GM10248 (cell line): ENCODE measurements around the gene GREB1.

Experiments used
- CTCF ChIA-PET: fragments of 300-600 bp; sonication (Branson Sonifier 250); formaldehyde crosslinking; extraction: SDS; loops from one replicate; lab custom pipeline; 2021; ENCODE audit warnings: antibody characterized with exemption; lab: Yijun Ruan, JAX
- POLR2A ChIA-PET: fragments of 350-650 bp; sonication (Branson Sonifier 250); formaldehyde crosslinking; extraction: SDS; loops from one replicate; lab custom pipeline; 2020; ENCODE audit warnings: antibody characterized with exemption; lab: Yijun Ruan, JAX
- DNase-seq: peaks from one replicate; pipeline ENCODE4 v3.0.0; 2012; ENCODE audit errors: extremely low spot score
- TF ChIP-seq, protein P1 (sequence below): IDR thresholded peaks from 2 replicates; pipeline ENCODE4 v1.5.1; 2012; ENCODE audit warnings: mild to moderate bottlenecking, low read depth; ENCODE audit errors: extremely low read depth, missing control alignments, control extremely low read depth

The GREB1 gene

DNA sequence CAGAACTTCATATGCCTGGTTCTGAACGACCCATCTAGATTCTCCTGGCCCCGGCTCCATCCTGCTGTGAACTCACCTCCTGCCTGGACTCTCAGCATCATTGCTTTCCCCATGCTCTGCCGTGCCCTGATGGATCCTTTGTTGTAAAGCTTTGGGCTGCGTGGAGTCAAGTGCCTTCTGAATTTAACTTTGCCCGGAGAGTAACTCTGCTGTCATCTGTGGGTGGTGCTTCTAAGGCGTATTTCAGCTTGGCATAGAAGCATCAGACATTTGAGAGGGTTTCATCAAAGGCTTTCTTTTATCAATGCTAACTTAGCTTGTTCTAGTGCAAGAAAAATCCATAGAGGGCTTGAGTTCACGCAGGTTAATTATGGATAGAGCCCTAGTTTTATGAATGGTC is 8.1 kb upstream of the GREB1 start:
- DNase-seq = no peak
- ChIA-PET CTCF (interaction anchor here (1.2 kb wide), 1 partner anchor 9 kb away, joined by 3 read pairs; no protein-coding TSS in a partner anchor), POLR2A (no interaction called here)
- TF ChIP-seq, protein P1, sequence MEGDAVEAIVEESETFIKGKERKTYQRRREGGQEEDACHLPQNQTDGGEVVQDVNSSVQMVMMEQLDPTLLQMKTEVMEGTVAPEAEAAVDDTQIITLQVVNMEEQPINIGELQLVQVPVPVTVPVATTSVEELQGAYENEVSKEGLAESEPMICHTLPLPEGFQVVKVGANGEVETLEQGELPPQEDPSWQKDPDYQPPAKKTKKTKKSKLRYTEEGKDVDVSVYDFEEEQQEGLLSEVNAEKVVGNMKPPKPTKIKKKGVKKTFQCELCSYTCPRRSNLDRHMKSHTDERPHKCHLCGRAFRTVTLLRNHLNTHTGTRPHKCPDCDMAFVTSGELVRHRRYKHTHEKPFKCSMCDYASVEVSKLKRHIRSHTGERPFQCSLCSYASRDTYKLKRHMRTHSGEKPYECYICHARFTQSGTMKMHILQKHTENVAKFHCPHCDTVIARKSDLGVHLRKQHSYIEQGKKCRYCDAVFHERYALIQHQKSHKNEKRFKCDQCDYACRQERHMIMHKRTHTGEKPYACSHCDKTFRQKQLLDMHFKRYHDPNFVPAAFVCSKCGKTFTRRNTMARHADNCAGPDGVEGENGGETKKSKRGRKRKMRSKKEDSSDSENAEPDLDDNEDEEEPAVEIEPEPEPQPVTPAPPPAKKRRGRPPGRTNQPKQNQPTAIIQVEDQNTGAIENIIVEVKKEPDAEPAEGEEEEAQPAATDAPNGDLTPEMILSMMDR = no peak

DNA sequence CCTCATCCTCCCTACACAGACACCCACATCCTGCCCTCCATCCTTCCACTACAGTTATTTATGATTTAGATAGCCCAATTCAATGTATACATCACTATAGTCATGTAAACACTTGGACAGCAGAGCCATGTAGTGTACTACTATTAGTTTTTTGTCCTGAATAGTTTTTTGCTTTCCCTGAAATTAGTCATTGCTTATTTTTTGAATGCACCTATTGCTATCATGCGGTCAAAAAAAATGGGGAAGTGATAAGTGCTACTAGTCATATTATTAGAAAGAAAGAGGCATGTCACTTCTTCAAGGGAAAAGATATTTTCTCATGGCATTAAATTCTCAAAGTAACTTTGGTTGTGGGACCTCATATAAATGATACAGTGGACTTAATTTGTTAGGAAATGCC is 6.8 kb upstream of the GREB1 start:
- POLR2A ChIA-PET = no interaction called here
- no peak for DNase-seq
- TF ChIP-seq, protein P1 = no peak
- CTCF ChIA-PET = interaction anchor here (1.2 kb wide), 1 partner anchor 11 kb away, joined by 3 read pairs; no protein-coding TSS in a partner anchor

DNA sequence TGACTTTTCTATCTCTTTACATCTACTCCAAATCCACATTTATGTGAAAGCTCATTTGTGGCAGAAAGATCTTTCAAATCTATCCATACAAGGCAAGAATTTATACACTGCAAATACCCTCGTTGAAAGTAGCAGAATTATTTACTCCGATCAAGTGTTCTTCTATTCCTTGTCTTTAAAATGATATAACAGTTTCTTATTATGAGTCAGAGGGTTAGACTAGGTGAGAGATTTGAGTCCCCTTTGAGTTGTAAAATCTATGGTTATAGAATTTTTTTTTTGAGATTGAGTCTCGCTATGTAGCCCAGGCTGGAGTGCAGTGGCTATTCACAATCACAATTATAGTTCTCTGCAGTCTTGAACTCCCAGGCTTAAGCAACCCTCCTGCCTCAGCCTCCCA is 5.6 kb upstream of the GREB1 start:
- TF ChIP-seq, protein P1 = no peak
- POLR2A ChIA-PET = no interaction called here
- CTCF ChIA-PET = no interaction called here
- DNase-seq = no peak

DNA sequence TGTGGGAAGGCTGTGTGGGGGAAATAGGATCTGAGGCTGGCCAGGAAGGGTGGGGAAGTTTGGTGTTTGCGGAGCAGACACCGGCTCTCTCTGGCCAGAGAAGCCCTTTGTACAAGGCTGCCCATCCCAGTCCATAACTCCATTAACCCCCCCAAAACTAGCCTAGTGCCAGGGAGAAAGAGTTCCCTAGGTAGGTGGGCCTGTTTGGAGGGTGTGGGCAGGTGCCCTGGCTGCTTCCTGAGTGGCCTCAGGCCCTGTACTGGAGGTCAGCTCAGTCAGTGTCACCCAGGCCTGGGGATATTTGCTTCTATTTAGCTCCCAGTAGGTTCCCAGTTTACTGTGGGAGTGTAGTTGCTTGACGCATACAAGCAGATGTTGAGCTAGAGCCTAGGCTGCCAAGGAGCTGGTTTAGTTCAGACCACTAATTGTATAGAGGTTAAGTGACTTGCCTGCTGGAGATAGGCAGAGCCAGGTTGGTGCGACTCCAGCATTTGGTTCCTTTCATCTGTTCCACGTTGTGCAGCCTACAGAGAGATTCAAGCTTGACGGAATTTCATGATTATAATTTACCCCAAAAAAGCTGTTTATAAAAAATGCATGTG is 2.9 kb upstream of the GREB1 start:
- CTCF ChIA-PET = no interaction called here
- POLR2A ChIA-PET = no interaction called here
- TF ChIP-seq, protein P1 = no peak
- no peak for DNase-seq

DNA sequence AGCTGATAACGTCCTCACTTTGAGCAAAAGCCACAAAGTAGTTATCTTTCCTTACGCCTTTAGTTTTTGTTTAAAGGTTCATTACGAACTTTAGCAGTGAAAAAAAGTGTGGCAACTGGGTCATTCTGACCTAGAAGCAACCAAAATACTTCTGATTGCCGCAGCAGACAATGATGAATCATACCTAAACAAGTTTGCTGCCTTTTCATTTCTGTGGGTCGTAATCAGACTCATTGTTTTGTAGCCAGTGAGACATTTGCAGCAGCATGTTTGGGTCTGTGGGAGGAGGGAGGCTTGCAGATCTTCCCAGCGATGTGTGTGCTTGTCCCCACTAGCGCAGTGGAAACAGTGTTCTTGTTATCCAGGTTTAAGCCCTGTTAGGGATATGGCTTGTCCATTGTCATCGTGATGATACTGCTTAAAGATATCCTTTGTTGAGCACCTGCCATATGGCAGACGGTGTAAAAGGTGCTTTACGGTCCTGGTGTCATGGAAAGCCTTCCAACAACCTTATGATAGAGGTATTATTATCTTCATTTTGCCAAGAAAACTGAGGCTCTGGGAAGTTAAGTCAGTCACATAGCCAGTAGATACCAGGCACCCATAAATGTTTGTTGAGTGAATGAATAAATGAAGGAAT is 1.3 kb upstream of the GREB1 start:
- TF ChIP-seq, protein P1 = no peak
- DNase-seq = no peak
- POLR2A ChIA-PET = no interaction called here
- CTCF ChIA-PET = no interaction called here

DNA sequence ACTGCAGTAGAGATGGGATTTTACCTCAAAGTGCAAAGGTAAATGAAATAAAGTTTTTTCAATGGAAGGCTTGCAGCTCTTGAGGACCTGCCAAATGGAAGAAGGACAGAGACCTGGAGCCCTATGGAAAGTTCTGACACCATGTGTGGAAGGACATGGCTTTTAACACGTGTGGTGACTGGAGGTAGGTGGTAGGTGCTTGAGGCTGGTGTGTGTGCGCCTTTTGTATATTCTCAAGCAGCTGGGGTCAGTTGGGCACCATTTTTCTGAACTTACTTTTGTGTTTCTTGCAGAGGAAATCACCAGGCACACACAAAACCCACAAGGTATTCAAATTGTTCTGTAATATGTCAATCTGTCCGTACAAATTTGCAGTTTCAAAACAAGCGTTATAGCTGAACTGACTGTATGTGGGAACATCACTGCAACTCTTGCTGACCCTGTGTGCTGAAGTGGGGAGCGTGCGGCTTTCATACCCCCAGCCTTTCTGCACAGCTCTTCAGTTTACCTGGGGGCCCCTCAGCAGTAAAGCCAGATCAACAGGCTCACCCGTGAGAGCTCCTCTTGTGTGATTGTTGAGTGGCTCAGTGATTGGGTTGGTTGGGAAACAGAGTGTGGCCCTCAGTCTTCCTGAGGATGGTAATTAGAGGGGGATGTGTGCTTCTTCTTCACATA is 363 bp downstream of the GREB1 start:
- ChIA-PET POLR2A (no interaction called here), CTCF (interaction anchor here (1.2 to 2.0 kb wide), 5 partner anchors 9 to 55 kb away, joined by 3 to 5 read pairs (median 3); no protein-coding TSS in a partner anchor)
- DNase-seq = no peak
- TF ChIP-seq, protein P1 = no peak
